Neural progenitor cell (in vitro differentiated cells): Measurements from ENCODE around the gene OR2L2.

Source experiments
- CTCF ChIP-seq: fragments of 200-600 bp; sonication (generic); IDR thresholded peaks from 2 replicates; pipeline ENCODE4 v1.5.1; 2017; ENCODE audit warnings: antibody characterized with exemption, mild to moderate bottlenecking
- EZH2 ChIP-seq: fragments of 200-600 bp; sonication (generic); IDR thresholded peaks from 2 replicates; pipeline ENCODE4 v1.6.1; 2017; ENCODE audit warnings: antibody characterized with exemption, mild to moderate bottlenecking, moderate library complexity

- TF ChIP-seq CTCF (no peak), EZH2 (no peak)
Observed at GRCh38 chr1:248054671-248055070, 24.8 kb downstream of the OR2L2 start.
